Skeletal muscle cell (primary cell): ENCODE measurements around the gene FERMT2.
"Not testable (repeated sequence)": the region's sequence is repeated elsewhere in the genome, so short reads cannot be mapped to it uniquely, and the experiment has no call there.

Experiments used
- DNase-seq: peaks from one replicate; pipeline ENCODE4 v3.0.0-alpha.2; 2010; ENCODE audit warnings: low read depth
- H3K4me3 ChIP-seq: 2 replicates; pipeline ENCODE4 v1.5.1; 2011; ENCODE audit warnings: low read depth, mild to moderate bottlenecking, control low read depth, low read length, moderate library complexity

Gene FERMT2

DNA sequence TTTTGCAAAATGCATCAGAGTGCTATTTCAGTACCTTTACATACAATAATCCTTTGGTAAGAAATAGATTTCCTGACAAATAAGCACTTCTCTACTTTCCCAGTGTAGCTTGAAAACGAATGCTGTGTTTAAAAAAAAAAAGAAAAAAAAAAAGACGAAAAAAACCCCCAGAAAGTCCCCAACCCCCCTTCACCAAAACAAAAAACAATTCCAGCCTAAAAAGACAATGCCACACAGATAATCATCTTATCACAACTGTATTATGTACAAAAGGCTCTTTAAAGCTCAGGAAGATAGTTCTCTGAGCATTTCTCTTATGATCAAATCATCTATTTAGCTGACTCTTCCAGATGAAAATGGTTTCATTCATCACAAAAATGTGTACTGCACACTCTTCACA is 1.6 kb downstream of the FERMT2 start:
- H3K4me3 ChIP-seq = peak overlapping the region; percentile 88
- no peak for DNase-seq

DNA sequence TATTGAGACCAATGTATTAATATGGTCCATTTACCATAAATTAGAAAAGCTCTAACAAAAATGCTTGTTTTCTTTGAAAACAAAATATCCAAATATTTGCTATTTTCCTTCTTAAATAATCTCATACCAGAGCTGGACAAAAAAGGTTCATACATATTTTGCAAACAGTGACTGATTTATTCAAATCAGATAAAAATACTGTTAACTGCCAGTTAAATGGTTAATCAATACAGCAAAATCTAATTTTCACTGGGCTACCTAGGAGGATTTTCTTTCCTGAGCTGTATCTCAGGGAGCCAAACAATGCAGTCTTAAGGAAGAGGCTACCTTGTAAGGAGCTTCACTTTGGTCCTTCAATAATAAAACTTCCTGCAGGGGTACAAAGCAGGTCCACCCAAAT is 2.0 kb downstream of the FERMT2 start:
- H3K4me3 ChIP-seq = peak overlapping the region; percentile 88
- DNase-seq = no peak

DNA sequence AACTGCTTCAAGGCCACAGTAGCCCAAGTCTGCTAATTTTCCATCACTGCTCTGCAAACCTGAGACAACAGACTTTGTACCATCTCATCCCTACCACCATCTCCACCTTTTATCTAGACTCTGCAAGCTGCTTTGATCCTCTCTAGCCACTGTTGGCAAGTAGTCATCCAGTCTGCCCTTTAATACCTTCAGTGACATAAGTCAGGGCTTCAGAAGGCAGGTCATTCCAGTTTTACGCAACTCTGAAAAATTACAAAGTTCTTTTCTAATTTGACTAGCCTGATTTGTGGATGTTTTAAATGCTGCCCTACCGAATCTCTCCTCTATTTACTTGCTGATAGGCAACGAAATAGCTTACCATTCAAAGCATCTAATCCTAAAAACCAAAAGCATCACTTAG is 2.8 kb downstream of the FERMT2 start:
- H3K4me3 ChIP-seq = peak overlapping the region; percentile 88
- DNase-seq = no peak

GRCh38 chr14:52944254-52944653 is 6.6 kb downstream of the FERMT2 start:
- H3K4me3 ChIP-seq = no peak overlapping the region
- DNase-seq = peak; percentile 76

DNA sequence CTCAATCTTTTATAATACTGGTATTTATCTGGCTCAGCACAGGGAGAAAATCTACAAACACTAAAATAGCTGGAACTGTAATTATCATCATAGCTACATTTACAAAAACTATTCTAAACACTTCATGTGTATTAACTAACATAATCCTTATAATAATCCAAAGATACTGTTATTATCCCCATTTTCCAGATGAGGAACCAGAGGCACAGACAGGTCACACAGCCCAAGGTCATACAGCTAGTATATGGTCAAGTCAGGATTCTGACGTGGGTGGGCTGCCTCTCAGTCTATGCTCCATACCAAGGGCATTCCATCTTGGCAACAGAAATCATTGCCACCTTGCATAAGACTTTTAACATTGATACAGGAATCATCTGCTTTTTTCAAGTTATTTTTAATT is 11.4 kb downstream of the FERMT2 start:
- H3K4me3 ChIP-seq = no peak overlapping the region
- no peak for DNase-seq

DNA sequence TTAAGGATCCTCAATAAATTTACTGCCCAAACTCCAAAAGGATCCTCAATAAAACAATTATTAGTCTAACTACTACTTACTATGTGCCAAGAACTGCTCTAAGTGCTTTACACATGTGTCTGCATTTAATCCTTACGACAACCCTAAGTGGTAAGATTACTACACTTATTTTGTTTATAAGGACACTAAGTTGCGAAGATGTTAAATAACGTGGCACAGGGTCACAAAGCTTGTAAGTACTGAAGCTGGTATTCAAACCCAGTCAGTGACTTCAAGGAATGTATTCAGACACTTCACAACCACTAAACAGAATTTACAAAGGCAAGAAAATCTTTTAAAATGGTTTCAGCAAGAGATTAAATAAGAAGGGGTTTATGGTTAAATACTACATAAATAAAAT is 13.0 kb downstream of the FERMT2 start:
- no peak overlapping the region for H3K4me3 ChIP-seq
- no peak for DNase-seq

- no peak overlapping the region for H3K4me3 ChIP-seq
- DNase-seq = no peak
These were observed 13.5 kb downstream of the FERMT2 start for GRCh38 chr14:52937306-52937705.

- DNase-seq = no peak
- no peak overlapping the region for H3K4me3 ChIP-seq
These were observed 14.4 kb downstream of the FERMT2 start for GRCh38 chr14:52936437-52936836.

DNA sequence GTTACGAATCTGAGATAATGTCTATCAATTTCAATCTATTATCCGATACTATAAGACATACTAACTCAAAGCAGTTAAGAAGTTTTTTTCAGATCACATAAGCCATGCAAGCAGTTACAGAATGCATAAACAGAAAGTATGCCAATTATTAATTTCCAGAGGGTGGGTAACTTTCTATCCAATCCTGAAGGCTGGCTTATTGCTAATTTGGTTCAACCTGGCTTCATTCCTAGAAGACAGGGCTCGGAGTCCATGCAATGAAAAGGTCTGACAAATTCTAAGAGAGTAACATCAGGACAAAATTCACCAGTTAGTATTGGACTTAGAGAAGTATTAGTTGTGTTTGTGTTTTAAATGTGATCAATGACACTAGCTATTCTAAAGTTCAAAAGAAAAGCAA is 15.0 kb downstream of the FERMT2 start:
- no peak overlapping the region for H3K4me3 ChIP-seq
- no peak for DNase-seq

DNA sequence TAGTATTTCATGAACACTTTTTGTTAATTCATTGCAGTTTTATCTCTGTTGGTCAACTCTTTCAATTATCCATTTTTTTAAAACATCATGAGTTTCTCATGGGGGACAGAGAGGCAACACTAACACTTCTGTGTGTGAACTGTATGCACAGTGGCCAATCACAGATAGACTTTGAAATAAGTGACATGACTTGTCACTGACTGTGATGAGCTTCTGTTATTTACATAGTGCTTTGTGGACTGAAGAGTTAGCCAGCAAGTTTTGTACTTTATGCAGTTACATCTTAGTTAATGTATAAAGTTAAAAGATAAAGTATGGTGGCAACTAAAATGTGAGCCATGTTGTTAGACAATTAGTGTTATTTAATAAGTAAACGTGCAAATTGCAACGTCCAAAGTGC is 16.1 kb downstream of the FERMT2 start:
- no peak overlapping the region for H3K4me3 ChIP-seq
- no peak for DNase-seq

DNA sequence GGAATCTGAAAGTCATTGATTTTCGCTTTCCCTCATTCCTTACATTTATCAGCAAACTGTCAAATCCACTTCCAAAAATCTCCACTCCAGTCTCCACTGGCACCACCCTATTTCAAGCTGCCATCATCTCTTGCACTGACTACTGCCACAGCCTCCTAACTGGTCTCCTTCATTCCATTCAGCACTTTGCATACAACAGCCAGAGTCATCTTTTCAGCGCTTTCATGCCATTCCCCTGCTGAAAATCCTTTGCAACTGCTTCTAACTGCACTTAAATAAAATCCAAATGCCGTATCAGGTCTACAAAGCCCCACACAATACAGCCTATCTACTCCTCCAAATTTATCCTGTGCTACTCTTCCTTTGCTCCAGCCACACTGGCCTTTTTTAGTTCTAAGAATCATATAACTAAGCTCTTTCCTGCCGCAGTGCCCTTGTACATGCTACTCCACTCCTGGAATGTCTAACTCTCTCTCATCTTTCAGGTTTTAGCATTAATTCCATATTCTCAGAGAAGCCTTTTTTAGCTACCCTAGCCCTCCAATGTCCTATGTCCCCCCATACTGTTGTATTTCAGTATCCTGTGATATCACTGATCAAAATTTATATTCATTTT is 21.6 kb downstream of the FERMT2 start:
- no peak for DNase-seq
- H3K4me3 ChIP-seq = no peak overlapping the region

- no peak for DNase-seq
- H3K4me3 ChIP-seq = no peak overlapping the region
These were observed 23.9 kb downstream of the FERMT2 start for GRCh38 chr14:52926953-52927352.

DNA sequence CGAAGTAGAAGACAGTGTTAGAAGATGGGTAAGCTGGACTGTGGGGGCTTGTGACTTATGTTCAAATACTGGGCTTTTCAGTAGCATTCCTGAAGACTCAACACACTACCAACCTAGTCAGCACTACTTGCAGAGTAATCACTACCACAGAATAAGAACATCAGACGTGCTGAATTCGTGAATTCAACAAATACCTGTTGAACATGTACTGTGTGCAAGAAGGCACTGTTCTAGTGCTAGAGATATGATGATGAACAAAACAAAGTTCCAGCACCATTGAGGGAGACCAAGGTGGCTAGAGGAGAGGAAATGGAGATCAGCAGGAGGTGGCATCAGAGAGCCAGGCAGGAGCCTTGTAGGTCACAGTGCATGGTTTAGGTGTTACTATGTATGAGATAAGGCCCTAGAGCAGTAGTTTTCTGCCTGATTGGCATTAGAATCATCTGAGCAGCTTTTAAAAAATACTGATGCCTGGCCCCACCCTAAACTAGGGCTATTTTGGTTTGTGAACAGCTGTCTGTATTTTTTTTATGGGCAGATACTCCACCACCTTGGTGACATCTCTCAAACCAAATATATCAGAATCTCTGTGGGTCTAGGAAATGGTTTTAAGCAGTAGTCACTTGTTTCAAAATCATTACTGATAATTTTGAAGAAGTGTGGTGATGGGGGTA is 26.8 kb downstream of the FERMT2 start:
- DNase-seq = no peak

DNA sequence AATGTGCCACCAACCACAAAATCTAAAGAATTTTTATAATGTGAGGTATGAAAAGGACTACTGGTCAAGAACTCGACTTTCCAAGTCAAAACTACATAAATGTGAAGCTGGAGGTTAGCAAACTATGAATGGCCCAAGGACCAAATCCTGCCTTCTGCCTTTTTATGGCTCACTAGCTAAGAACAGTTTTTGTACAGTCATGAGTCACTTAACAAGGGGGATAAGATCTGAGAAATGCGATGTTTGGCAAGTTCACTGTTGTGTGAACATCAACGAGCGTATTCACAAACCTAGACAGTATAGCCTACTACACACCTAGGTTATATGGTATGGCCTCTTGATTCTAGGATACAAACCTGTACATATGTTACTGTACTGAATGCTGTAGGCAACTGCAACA is 28.2 kb downstream of the FERMT2 start:
- no peak overlapping the region for H3K4me3 ChIP-seq
- no peak for DNase-seq

More for the DNA sequence above, 26.8 kb downstream of the FERMT2 start:
- no peak overlapping the region for H3K4me3 ChIP-seq

- no peak for DNase-seq
- no peak overlapping the region for H3K4me3 ChIP-seq
These were observed 28.8 kb downstream of the FERMT2 start for GRCh38 chr14:52922059-52922458.

- not testable (repeated sequence) for DNase-seq, H3K4me3 ChIP-seq
These were observed 30.4 kb downstream of the FERMT2 start for GRCh38 chr14:52920411-52920810.

- no peak overlapping the region for H3K4me3 ChIP-seq
- no peak for DNase-seq
These were observed 30.9 kb downstream of the FERMT2 start for GRCh38 chr14:52919971-52920370.

DNA sequence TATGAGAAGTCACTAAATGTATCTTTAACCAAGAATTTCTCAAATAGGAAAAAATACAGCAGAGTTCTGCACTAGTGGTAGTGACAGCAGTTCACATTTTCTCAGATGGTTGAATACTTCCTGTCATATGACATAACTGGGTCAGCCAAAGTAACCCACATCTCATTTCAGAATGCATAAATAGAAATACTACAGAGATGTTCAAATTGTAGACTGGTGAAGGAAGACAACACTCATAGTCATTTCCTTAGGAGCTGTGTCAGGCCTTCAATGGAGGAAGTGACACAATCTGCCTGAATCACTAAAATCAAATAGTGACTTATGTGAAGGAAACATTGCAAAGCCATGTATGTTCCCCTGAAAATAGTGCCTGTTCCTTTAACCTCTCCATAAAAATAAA is 32.4 kb downstream of the FERMT2 start:
- no peak overlapping the region for H3K4me3 ChIP-seq
- peak; percentile 39 for DNase-seq

DNA sequence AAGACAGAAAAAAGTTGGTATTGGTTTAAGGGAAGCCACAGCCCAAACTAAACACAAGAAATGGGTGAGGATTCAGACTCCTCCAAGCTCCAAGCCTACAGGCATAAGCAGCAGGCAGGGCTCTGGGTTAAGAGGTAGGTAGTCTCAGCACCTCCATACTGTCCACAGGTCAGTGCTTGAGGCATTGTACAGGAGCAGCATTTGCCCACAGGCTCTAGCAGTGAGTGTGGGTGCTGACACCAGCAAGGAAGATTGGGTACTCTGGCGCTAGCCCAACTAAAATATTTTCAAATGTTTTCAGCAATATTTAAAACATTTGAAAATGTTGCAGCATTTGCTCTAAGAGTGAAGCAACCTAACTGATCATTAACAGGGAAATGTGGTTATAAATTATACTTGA is 33.1 kb downstream of the FERMT2 start:
- no peak for DNase-seq
- no peak overlapping the region for H3K4me3 ChIP-seq

DNA sequence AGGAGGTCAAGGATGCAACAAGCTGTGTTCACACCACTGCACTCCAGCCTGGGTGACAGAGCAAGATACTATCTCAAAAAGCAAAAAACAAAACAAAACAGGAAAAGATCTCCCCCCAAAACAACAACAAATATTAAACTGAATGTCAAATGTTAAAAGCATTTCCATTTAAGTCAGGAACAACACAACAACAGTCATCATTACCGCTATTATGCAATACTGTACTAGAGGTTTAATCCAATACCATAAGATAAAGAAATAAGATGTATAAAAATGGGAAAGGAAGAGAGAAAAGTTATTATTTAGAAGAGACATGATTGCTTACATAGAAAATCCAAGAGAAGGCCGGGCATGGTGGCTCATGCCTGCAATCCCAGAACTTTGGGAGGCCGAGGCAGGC is 36.6 kb downstream of the FERMT2 start:
- no peak overlapping the region for H3K4me3 ChIP-seq
- no peak for DNase-seq

DNA sequence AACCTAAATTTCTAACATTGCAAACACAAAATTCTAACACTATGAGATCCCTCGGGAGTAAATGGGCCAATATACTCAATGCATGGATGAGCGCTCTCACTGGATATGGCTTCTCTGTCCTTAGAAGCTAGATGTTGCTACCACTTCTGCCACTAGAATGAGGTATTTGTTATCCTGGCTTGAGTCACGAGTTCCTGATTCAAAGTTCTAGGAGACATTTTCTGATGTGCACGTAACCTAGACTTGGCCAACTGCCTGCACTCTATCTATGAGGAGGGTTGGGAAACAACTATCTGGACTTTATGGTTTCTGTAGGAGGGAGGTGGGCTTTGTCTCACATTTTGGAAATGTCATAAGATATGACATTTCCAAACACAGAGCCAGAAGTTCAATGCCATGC is 37.6 kb downstream of the FERMT2 start:
- H3K4me3 ChIP-seq = no peak overlapping the region
- DNase-seq = no peak
